T-helper 2 cell treated with Interferon-gamma antibody and Interleukin-4, amounts not matched to agents 5 μg/mL and 100 μg/mL, for 36 hours (primary cell): ENCODE data around the gene CAMKMT.

Source experiments
- DNase-seq: peaks from one replicate; pipeline ENCODE4 v3.0.0; 2021; ENCODE audit warnings: low spot score
- H3K27ac Mint-ChIP-seq: one replicate; pipeline ENCODE4 v1.8.0; 2021; ENCODE audit warnings: mild to moderate bottlenecking, mixed read lengths
- H3K27me3 Mint-ChIP-seq: one replicate; pipeline ENCODE4 v1.8.0; 2021; ENCODE audit warnings: low read depth, mixed read lengths
- H3K36me3 Mint-ChIP-seq: one replicate; pipeline ENCODE4 v1.8.0; 2021; ENCODE audit warnings: low read depth, mixed read lengths
- H3K4me1 Mint-ChIP-seq: one replicate; pipeline ENCODE4 v1.8.0; 2021; ENCODE audit warnings: low read depth, mixed read lengths
- H3K4me3 Mint-ChIP-seq: one replicate; pipeline ENCODE4 v1.8.0; 2022; ENCODE audit warnings: mild to moderate bottlenecking, moderate library complexity, mixed read lengths
- H3K9me3 Mint-ChIP-seq: one replicate; pipeline ENCODE4 v1.8.0; 2021; ENCODE audit warnings: mixed read lengths

CAMKMT gene

DNA sequence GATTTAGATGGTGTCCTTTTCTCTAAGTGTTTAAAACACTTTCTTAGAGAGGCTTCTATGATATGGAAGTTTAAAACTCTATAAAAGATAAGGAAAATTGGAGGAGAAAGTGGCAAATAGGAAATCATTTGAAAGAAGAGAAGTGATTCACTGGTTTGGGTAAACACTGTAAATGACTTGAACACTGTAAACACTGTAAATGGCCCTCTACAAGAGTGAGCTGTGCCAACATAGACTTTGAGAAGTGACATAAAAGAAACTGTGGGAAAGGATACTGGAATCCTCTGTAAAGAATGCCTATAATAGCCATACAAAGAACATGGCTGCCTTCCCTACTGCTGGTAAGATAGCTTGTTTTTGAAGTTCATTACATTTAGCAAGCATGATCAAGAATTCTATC, 368.8 kb downstream of the CAMKMT start:
- Mint-ChIP-seq H3K9me3 (peaks cover 5% of the 10 kb centered on the region), H3K4me3 (no peak overlapping the region), H3K4me1 (no peaks in the 10 kb centered on the region), H3K27me3 (peaks cover 6% of the 10 kb centered on the region), H3K27ac (no peak overlapping the region), H3K36me3 (no peaks in the 10 kb centered on the region)
- DNase-seq: no peak

GRCh38 chr2:44731505-44731904, 369.8 kb downstream of the CAMKMT start:
- Mint-ChIP-seq H3K9me3 (peaks cover 12% of the 10 kb centered on the region), H3K27me3 (peaks cover 6% of the 10 kb centered on the region), H3K27ac (no peak overlapping the region), H3K4me1 (no peaks in the 10 kb centered on the region), H3K4me3 (no peak overlapping the region), H3K36me3 (no peaks in the 10 kb centered on the region)
- DNase-seq: no peak

DNA sequence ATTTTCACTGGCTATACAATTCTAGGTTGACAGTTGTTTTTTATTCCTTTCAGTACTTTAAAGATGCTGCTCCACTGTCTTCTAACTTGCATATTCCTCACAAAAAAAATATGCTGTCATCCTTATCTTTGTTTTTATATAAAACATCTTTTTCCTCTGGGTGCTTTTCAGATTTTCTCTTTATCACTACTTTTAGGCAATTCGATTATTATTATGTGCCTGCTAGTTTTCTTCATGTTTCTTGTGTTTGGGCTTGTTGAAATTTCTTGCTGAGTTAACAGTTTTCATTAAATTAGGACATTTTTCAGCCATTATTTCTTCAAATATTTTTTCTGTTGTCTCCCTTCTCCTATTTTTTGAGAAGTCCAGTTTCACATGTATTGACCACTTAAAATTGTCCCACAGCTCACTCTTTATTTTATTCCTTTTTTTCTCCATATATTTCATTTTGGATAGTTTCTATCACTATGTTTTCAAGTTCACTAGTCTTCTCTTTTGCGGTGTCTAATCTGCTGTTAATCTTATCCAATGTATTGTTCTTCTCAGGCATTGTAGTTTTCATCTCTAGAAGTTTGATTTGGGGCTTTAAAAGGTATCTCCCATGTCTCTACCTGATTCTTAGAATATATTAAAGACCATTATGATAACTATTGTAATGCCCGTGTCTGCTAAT, 374.7 kb downstream of the CAMKMT start:
- H3K36me3 Mint-ChIP-seq: no peaks in the 10 kb centered on the region
- H3K27ac Mint-ChIP-seq: no peak overlapping the region
- no peak overlapping the region for H3K4me3 Mint-ChIP-seq
- H3K27me3 Mint-ChIP-seq: no peaks in the 10 kb centered on the region
- H3K9me3 Mint-ChIP-seq: peaks cover 25% of the 10 kb centered on the region
- H3K4me1 Mint-ChIP-seq: no peaks in the 10 kb centered on the region
- no peak for DNase-seq

DNA sequence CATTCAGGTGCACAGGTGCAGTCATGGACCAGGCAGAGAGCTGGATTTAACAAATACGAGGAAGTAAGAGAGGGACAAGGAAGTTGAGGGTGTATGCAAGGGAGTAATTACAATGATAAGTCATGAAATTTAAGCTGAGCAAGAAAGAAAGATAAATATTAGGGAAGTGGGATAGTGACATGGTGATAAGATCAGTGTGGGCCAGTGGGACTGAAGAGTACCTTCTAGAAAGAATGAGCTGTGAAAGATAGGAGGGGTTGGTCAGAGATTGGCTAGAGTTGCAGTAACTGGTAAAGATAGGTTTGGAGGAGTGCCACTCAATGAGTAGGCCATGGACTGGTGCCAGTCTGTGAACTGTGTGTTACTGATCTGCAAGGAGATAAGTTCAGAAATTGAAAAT, 378.9 kb downstream of the CAMKMT start:
- no peak overlapping the region for H3K4me3 Mint-ChIP-seq
- no peaks in the 10 kb centered on the region for H3K36me3 Mint-ChIP-seq
- no peaks in the 10 kb centered on the region for H3K27me3 Mint-ChIP-seq
- no peak overlapping the region for H3K27ac Mint-ChIP-seq
- DNase-seq: no peak
- peaks cover 20% of the 10 kb centered on the region for H3K9me3 Mint-ChIP-seq
- no peaks in the 10 kb centered on the region for H3K4me1 Mint-ChIP-seq

DNA sequence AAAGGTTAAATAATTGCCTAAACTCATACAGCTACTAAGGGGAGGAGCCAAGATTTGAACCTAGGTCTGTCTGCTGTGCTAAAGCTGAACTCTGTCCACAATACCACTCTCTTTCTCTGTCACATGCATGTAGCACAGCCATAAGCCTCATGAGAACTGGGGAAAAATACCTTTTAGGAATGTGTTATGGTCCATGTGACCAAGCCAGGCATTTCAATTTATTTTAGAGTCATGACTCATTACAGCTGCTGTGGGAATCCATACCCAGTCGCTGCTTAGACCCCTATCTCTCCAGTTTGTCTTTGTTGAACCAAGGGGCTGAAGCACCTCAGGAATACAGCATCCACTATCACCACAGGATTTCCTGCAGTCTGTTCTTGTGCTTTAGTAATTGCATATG, 379.8 kb downstream of the CAMKMT start:
- Mint-ChIP-seq H3K27me3 (no peaks in the 10 kb centered on the region), H3K4me3 (no peak overlapping the region), H3K4me1 (no peaks in the 10 kb centered on the region), H3K27ac (no peak overlapping the region), H3K36me3 (no peaks in the 10 kb centered on the region), H3K9me3 (peaks cover 13% of the 10 kb centered on the region)
- DNase-seq: no peak

DNA sequence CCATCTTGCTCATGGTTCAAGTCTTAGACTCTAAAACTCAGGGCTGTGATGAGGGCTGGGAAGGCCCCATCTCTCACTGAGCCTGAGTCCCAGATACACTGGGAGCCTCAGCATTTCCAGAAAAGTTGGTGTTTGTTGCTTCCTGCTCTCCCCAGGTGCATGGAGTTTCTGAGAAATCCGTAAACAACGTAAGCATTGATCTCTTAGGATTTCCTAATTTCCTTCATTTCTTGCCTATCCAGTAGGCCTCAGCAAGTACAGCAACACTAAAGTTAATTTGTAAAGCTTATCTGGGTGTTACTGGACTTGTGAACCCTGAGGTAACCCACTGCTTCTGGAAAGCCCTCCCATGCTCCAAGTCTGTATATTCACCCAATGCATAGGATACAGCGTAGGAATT, 380.3 kb downstream of the CAMKMT start:
- peaks cover 7% of the 10 kb centered on the region for H3K9me3 Mint-ChIP-seq
- H3K36me3 Mint-ChIP-seq: no peaks in the 10 kb centered on the region
- no peaks in the 10 kb centered on the region for H3K27me3 Mint-ChIP-seq
- no peak overlapping the region for H3K4me3 Mint-ChIP-seq
- H3K27ac Mint-ChIP-seq: no peak overlapping the region
- no peak for DNase-seq
- no peaks in the 10 kb centered on the region for H3K4me1 Mint-ChIP-seq

DNA sequence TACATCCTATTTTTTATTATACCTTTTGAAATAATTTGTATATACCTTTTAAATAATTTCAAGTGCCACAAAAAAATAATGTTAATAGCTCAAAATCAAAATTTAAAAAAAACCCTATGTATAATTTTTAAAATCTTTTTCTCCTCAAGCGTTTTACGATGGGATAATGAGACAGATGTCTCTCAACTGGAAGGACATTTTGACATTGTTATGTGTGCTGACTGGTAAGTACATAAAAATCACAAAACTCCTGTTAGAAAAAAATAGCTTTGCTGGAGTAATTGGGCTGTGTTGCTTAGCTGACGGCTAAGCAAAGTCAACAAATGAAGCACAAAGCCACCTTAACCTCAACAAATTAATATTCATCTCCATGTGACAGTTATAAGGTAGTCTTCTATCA, 381.7 kb downstream of the CAMKMT start:
- no peak overlapping the region for H3K4me3 Mint-ChIP-seq
- DNase-seq: no peak
- H3K27me3 Mint-ChIP-seq: no peaks in the 10 kb centered on the region
- no peaks in the 10 kb centered on the region for H3K36me3 Mint-ChIP-seq
- H3K4me1 Mint-ChIP-seq: no peaks in the 10 kb centered on the region
- H3K27ac Mint-ChIP-seq: no peak overlapping the region
- no peaks in the 10 kb centered on the region for H3K9me3 Mint-ChIP-seq

- Mint-ChIP-seq H3K27ac (no peak overlapping the region), H3K36me3 (no peaks in the 10 kb centered on the region), H3K4me3 (no peak overlapping the region), H3K27me3 (no peaks in the 10 kb centered on the region), H3K4me1 (no peaks in the 10 kb centered on the region), H3K9me3 (no peaks in the 10 kb centered on the region)
- no peak for DNase-seq
Measured at GRCh38 chr2:44744961-44745892, 383.5 kb downstream of the CAMKMT start.

DNA sequence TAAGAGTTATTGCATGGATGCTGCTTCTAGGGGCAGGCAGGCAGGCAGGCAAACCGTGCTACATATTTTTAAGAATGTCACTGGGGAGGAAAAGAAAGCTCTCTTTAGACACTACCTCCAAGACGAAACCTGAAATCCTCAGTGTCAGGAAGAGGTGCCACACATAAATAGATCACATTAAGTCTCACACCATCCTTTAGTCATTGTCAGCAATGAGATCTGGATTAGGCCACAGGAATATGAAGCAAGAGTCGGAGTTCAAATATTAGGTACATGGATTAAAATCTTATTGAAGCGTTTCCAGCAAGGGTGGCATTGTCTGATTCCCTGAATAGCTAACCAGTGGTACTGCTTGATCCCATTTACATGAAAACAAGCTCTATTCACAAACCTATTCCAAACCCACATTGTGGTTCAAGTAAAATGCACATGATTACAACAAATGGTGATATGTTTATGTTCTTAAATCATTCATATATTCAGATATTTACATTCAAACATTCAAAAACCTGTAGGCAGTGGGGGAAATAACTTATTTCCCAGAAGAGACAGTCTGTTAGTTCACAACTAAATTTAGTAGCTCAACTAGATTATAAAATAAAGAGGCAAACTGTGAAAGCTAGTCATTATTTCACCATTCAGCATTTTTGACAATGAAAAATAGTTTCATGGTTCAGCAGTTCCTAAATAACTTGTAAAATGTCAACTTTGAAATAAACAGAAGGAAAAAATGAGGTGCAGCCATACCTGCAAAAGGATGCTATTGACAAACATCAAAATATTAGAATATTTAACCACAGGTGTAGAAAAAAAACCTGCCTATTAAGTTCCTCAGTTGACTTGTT, 384.4 kb downstream of the CAMKMT start:
- H3K27me3 Mint-ChIP-seq: no peaks in the 10 kb centered on the region
- no peak for DNase-seq
- H3K36me3 Mint-ChIP-seq: no peaks in the 10 kb centered on the region
- H3K9me3 Mint-ChIP-seq: no peaks in the 10 kb centered on the region
- H3K4me3 Mint-ChIP-seq: no peak overlapping the region
- no peaks in the 10 kb centered on the region for H3K4me1 Mint-ChIP-seq
- H3K27ac Mint-ChIP-seq: no peak overlapping the region

DNA sequence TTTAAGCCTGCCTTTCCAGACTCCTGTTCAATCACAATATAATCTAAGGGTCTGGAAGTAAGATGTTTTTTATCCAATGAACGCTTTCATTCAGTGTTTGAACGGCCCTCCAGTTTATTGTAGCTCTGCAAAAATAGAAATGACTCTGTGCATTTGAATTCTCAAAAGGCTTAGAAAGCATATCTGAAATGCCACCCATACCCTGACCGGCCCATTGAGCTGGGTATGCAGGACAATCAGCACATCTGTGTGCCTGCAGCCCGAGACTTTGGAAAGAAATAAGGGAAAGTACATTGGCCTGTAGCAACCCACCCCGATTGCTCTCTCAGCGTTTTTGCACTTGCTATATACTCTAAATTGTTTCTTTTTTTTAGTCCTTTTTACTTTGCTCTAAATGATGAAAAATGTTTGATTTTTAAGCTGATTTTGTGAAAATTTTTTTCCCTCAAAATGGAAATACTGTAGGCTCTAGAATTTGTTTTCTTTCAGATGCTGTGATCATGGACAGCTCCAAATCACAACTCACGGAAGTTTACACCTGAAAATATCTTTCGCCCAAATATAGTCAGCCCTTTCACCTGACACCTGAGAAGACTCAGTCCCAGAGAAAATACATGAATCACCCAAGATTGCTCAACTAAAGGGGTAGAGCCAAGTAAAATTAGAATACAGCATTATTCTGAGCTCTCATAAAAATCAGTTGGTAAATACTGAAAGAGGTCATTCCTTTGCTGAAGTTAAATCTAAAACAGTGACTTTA, 385.3 kb downstream of the CAMKMT start:
- Mint-ChIP-seq H3K4me3 (no peak overlapping the region), H3K9me3 (no peaks in the 10 kb centered on the region), H3K27me3 (no peaks in the 10 kb centered on the region), H3K27ac (no peak overlapping the region), H3K4me1 (peaks cover 5% of the 10 kb centered on the region), H3K36me3 (no peaks in the 10 kb centered on the region)
- no peak for DNase-seq

DNA sequence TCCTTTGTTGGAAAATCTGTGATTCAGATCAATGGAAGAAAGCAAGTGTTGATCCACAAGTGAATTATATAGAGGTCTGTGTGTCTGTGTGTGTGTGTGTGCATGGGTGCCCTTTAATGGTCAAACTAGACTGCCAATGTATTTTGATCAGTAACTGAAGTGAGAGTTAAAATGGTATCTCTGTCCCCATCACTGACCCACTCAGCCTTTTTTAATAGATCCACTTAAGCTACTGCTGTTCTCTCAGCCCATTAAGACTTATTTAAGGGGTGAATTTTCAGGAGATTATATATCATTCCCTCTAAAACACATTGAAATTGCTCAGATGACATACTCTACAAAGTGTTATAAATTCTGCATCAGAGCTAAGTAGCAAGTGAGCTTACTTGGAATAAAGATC, 386.0 kb downstream of the CAMKMT start:
- H3K27me3 Mint-ChIP-seq: no peaks in the 10 kb centered on the region
- no peaks in the 10 kb centered on the region for H3K36me3 Mint-ChIP-seq
- no peak overlapping the region for H3K27ac Mint-ChIP-seq
- DNase-seq: no peak
- H3K4me3 Mint-ChIP-seq: no peak overlapping the region
- peaks cover 9% of the 10 kb centered on the region for H3K4me1 Mint-ChIP-seq
- no peaks in the 10 kb centered on the region for H3K9me3 Mint-ChIP-seq

GRCh38 chr2:44751754-44752479, 390.2 kb downstream of the CAMKMT start:
- no peak for DNase-seq
- peaks cover 16% of the 10 kb centered on the region for H3K4me1 Mint-ChIP-seq
- H3K36me3 Mint-ChIP-seq: no peaks in the 10 kb centered on the region
- no peak overlapping the region for H3K27ac Mint-ChIP-seq
- no peaks in the 10 kb centered on the region for H3K9me3 Mint-ChIP-seq
- H3K27me3 Mint-ChIP-seq: no peaks in the 10 kb centered on the region
- H3K4me3 Mint-ChIP-seq: no peak overlapping the region

- H3K36me3 Mint-ChIP-seq: no peaks in the 10 kb centered on the region
- H3K27ac Mint-ChIP-seq: no peak overlapping the region
- no peak overlapping the region for H3K4me3 Mint-ChIP-seq
- no peaks in the 10 kb centered on the region for H3K27me3 Mint-ChIP-seq
- no peaks in the 10 kb centered on the region for H3K9me3 Mint-ChIP-seq
- no peak for DNase-seq
- peaks cover 16% of the 10 kb centered on the region for H3K4me1 Mint-ChIP-seq
Measured at GRCh38 chr2:44752761-44753160, 391.0 kb downstream of the CAMKMT start.
